CD4-positive, alpha-beta T cell treated with Interferon alpha-2 for 1 hour (primary cell): ENCODE data around the gene SELENOW.
A peak's percentile ranks its signal among the peaks of the same experiment; 100 is the strongest.
"Not testable (repeated sequence)": the region's sequence is repeated elsewhere in the genome, so short reads cannot be mapped to it uniquely, and the experiment has no call there.

ENCODE experiments used
- DNase-seq, 2 donors: peaks; one replicate each; pipeline ENCODE4 v3.0.0-alpha.2; 2020 to 2022

SELENOW gene

DNA sequence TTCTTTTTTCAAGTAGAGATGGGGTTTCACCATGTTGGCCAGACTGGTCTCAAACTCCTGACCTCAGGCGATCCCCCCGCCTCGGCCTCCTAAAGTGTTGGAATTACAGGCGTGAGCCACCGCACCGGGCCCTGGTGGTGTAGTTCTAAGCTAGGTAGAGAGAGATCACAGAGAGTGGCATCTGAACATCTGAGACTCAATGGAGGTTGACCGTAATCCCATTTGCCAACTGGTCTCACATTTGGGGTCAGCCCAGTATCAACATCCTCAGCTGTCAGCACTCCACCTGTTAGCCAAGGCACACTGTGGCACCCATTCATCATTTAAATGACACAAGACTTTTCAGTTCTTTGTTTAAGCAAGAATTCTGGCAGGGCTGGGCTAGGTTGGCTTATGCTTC is 8.1 kb downstream of the SELENOW start:
- no peak for DNase-seq

DNA sequence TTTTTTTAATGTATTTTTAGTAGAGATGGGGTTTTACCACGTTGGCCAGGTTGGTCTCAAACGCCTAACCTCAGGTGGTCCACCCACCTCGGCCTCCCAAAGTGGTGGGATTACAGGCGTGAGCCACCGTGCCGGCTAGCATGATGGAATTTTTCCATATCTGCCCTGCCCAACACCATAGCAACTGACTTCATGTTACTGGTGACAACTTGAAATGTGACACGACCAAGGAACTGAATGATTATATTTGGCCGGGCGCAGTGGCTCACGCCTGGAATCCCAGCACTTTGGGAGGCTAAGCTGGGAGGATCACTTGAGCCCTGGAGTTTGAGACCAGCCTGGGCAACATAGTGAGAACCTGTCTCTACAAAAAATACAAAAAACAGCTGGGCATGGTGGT is 8.8 kb downstream of the SELENOW start:
- DNase-seq: not testable (repeated sequence)

DNA sequence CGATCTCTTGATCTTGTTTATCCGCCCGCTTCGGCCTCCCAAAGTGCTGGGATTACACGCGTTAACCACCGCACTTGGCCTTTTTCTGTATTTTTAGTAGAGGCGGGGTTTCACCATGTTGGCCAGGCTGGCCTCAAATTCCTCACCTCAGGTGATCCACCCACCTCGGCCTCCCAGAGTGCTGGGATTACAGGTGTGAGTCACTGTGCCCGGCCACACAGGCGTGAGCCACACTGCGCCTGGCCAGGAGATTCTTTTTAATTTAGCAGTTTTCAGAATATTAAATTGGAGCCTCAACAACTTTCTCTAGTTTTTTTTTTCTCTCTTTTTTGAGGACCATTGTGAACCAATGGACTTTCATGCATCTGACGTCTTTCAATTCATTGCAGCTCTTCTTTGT is 11.3 kb downstream of the SELENOW start:
- DNase-seq: not testable (repeated sequence)

DNA sequence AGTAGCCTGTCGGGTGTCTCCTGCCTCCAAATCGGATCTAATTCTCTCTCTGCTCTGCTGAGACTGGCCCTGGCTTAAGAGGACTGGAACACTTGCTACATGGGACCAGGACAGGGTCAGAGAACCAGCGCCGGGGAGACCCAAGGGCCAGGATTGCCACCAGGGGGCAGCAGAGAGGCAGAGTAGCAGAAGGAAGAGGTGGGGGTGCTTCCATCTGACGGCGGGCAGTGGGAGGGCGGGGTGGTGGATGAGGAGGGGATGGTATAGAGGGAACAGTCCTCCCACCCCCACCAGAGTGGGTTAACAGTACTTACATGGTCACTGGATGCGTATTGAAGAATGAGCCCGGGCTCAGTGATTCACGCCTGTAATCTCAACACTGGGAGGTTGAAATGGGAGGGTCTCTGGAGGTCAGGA is 11.9 kb downstream of the SELENOW start:
- peak; percentile 74 to 80 for DNase-seq

DNA sequence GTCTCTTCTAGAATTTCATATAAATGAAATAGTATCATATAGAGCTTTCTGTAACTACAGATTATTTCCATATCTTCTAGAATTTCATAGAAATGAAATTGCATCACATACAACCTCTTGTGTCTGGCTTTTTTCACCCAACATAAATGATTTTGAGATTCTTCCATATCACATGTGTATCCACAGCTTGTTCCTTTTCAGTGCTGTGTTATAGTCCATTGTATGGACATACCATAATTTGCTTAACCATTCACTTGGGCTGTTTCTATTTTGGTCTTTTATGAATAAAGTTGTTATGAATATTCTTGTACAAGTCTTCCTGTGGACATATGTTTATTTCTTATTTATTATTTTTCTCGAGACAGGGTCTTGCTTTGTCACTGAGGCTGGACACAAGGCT is 14.1 kb downstream of the SELENOW start:
- DNase-seq: no peak

DNA sequence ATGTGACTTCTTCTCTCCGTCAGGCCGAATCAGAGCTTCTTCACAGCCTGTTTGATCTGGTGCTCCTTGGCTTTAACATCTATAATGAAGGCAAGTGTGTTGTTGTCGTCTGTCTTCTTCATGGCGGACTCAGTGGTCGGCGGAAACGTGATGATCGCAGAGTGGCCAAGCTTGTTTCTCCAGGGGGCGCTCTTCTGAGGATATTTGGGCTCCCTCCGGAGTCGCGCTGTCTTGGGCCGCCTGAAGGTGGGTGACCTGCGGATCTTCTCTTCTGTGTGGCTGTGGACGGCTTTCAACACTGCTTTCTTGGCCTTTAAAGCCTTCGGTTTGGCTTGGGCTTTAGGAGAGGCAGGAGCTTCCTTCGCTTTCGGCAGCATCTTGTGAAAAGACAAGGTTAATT is 16.0 kb downstream of the SELENOW start:
- DNase-seq: no peak

DNA sequence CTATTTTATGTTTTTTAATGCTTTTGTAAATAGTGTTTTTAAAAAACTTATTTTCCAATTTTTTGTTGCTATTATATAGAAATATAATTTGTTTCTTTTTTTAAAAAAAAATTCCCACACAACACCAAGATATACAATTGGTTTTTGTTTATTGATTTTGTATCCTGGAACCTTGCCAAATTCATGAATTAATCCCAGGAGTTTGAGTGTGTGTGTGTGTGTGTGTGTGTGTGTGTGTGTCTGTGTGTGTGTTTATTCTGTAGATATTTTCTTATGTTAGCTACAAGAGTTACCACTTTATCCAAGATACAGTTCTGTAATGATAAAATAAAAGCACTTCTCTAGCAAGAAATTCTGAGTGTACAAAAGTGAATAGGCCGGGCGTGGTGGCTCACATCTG is 18.3 kb downstream of the SELENOW start:
- DNase-seq: no peak

DNA sequence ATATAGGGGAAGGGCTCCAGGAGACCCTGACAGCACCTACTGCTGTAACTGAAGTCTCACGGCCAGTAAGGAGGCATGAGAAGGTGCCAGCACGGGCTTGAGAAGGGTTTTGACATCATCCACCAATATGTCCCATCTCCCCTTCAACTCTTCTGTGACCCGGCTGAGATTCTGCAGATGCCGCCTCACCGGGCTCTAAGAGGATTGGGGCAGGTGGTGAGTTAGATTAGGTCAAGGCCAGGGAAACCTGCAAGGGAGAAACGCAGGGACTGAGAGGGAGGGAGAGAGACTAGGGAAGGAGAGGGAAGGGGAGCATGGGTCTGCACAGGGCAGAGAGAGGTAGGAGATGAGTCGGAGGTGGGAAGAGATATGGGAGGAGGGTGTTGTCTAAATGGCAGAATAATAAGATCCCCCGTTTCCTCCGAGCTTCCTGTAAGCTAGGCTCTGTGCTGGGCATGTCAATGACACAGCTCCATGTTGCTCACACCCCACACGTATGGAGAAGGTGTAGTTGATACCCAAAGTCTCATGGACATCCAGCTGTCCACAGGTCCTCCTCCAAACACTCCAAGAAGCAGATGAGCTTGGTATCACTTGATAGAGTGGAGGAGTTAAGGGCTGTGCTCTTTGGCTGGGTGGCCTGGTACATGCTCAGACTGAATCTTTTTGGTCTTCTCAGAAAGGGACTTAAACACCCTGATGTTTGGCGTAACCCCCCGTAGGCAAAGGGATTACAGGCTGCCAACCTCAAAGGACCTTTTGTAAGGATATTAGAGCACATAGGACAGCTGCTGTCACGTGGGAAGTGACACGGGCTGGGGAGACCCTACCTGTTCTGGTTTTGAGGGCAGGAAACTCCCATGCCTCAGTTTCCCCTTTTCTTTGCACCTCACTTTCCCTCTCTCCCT is 19.7 kb downstream of the SELENOW start:
- DNase-seq: no peak

DNA sequence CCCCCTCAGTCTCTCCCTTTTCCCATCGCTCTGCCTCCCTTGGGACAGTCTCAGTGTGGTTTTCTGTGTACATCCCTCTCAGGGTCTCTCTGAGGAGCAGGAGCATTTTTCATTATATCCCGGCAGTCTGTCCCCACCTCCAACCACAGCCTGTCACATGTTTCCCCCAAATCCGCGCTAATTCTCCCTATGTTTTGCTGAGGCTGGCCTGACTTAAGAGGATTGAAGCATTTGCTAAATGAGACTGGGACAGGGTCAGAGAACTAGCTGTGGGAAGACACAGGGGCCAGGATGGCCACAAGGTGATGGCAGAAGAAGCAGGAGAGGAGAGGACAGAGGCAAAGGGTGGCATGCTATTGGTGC is 20.4 kb downstream of the SELENOW start:
- no peak for DNase-seq

DNA sequence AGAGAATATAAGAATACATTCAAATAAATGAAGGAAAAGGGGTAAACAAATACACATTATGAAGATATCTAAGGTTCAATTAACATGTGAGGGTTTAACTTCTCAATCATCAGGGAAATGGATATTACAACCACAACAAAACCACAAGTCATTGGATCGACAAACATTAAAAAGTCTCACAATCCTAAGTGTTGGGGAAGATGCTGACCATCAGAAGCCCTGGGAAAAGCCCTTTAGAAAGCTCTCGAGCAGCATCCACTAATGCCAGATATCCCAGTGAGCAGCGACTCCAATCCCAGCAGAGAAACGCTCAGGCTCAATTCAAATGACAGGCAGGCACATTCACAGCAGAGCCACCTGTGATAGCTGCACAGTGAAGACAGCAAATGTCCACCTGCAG is 22.8 kb downstream of the SELENOW start:
- DNase-seq: no peak

DNA sequence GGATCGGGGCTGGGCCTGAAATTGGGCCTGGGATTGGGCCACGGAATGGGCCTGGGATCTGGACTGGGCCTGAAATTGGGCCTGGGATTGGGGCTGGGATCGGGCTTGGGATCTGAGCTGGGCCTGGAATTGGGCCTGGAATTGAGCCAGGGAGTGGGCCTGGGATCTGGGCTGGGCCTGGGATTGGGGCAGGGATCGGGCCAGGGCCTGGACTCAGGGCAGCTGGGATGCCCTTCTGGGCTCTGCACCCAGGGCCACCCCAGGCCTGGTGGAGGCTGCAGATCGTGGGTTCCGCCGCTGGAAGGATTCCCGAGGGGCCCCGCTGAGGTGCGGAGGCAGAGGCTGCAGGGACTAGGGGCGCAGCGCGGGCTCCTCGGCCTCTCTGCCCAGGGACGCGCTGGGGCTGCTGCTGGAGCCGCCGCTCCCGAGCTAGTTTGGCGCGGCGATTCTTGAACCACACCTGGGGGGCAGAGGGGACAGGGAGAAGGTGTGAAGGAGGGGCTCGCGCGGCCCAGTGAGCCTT is 24.1 kb downstream of the SELENOW start:
- no peak for DNase-seq

DNA sequence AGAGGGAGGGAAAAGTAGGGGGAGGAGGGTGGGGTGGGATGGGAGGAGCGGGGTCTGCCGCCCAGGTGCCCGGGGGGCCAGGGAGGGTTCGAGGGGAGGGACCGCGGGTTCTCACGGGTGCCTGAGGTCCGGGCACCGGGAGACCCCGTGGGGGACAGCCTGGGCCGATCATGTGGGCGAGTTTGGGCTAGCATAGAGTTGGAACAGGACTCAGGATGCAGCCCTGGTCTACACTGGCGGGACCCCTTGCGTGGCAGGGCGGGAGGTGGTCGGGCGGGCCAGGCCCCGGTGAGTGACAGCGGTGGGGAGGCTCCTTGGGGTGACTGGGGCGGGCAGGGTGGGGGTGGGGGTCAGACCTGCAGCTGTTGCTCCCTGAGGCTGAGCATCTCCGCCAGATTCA is 24.6 kb downstream of the SELENOW start:
- not testable (repeated sequence) for DNase-seq

DNA sequence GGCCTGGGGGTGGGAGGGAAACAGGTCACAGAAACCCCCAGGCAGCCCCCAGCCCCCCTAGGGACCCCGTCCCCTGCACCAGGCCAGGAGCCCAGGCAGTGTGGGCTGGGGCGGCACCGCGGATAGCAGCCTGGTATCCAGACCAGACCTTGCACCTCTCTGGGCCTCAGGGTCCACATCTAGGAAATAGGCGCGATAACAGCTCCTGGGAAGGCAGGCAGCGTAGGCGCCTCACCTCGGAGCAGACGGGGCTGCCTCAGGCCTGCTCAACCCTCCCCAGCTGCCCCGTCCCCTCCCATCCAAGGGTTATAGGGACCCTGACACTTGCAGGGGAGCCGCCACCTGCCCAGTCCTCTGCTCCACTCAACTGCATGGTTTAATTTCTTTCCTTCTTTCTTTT is 25.2 kb downstream of the SELENOW start:
- not testable (repeated sequence) for DNase-seq

DNA sequence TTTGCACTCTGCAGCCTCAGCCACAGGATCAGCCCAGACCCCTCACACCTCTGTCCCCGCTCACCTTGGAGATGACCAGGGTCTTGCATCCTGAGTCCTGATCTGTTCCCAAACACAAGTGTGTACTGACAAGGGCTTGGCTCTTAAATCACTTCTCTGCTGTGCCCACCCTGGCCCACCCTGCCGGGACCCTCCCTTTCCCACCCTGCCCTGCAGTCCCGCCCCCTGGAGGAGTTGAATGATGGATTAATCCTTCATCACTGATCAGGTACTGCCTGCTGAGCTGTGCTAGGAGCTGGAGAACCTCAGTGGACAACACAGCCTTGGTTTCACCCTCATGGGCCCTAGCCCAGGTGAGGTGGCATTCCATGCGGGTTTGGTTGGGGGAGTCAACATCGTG is 25.9 kb downstream of the SELENOW start, which contains the start of gene TPRX1:
TSS of gene TPRX1 (minus strand) at position 101 of the 400 bp plus-strand sequence. CDS start at position 89, 12 bp downstream.
- DNase-seq: not testable (repeated sequence)

DNA sequence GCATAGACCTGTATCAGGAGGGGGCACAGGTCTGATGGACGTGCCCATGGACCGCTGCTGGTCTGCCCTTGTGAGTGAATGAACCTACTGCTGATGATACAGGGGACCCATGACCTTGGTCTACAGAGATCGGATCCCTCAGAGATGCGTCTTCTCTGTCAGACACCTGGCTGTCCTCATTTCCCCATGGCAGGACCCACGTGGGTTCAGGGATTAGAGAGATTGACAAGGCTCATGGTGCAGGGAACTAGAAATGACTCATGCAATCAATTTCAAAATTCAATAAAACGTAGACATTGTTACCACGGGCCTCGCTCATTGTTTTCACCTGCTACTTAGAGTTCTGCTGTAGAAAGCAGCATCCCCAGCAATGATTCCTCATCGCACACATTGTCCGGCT is 26.8 kb downstream of the SELENOW start:
- DNase-seq: no peak

DNA sequence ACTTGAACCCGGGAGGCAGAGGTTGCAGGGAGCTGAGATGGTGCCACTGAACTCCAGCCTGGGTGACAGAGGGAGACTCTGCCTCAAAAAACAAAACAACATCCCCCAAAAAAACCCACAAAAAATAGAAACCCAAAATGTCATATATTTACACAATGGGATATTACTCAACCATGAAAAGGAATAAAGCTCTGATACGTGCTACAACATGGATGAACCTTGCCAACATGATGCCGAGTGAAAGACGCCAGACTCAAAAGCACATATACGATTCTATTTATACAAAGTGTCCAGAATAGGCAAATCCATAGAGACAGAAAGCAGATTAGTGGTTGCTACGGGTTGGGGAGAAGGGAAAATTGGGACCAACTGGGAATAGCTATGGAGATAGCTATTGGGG is 27.9 kb downstream of the SELENOW start:
- DNase-seq: no peak

DNA sequence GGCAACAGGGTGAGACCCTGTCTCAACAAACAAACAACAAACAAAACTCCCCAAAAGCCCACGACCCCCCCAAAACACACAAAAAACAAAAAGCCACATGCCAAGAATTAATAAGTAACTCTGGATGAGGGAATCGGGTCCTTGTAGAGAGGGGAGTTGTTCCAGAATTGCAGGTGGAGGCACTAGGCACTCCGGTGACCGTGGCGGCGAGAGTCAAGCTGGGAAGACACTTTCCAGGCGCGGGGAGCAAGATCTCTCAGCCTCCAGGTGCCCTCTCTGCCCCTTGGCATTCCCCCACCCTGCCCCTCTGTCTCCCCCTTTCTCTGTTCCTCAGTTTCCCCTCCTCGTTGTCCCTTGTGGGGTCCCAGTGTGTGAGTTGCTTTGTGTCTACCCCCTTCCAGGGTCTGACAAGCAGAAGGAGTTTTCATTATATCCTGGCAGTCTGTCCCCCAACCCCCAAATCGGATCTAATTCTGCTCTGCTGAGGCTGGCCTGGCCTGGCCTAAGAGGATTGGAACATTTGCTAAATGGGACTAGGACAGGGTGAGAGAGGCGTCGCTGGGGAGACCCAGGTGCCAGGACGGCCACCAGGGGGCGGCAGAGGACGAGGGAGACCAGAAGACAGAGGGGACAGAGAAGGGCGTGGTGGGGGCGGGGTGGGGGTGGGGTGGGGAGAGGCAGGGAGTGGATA is 34.9 kb downstream of the SELENOW start:
- DNase-seq: peak; percentile 52 to 71

DNA sequence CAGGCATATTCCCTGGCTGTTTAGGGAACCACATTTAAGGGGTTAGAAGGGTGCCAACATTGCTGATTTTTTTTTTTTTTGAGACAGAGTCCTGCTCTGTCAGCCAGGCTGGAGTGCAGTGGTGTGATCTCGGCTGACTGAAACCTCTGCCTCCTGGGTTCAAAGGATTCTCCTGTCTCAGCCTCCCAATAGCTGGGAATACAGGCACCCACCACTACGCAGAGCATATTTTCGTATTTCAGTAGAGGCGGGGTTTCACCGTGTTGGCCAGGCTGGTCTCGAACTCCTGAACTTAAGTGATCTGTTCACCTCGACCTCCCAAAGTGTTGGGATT is 35.5 kb downstream of the SELENOW start:
- DNase-seq: no peak

DNA sequence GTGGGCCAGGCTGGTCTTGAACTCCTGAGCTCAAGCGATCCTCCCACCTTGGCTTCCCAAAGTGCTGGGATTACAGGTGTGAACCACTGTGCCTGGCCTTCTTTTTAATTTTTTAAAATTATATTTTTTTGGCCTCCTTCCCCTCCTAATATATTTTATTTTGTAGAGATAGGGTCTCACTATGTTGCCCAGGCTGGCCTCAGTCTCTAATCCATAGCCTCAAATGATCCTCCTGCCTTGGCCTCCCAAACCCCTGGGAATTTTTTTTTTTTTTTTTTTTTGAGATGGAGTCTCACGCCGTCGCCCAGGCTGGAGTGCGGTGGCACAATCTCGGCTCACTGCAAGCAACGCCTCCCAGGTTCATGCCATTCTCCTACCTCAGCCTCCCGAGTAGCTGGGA is 37.8 kb downstream of the SELENOW start:
- not testable (repeated sequence) for DNase-seq

DNA sequence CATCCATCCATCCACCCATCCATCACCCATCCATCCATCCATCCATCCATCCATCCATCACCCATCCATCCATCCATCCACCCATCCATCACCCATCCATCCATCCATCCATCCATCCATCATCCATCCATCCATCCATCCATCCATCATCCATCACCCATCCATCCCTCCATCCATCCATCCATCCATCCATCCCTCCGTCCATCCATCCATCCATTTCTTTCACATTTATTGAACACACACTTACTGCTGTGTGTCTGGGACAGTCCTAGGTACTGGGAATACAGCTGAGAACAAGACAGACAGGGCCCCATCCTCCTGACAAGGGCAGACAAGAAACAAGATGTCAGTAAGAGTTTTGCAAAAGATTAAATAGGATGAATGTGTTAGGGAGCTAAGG is 39.7 kb downstream of the SELENOW start:
- not testable (repeated sequence) for DNase-seq

DNA sequence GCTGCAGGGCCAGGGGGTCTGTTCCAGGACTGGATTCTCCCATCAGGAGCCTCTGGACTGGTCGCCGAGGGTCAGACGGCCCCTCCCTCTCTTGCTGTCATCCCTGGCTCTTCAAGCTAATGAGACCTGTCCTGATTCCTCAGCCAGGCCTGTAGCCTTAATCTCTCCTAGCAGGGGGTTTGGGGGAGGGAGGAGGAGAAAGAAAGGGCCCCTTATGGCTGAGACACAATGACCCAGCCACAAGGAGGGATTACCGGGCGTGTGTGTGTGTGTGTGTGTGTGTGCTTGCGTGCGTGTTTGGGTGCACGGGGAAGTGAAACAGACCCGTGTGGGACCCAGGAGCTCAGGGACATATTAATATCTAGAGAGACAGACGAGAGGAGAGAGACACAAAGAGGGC is 41.4 kb downstream of the SELENOW start:
- DNase-seq: no peak

DNA sequence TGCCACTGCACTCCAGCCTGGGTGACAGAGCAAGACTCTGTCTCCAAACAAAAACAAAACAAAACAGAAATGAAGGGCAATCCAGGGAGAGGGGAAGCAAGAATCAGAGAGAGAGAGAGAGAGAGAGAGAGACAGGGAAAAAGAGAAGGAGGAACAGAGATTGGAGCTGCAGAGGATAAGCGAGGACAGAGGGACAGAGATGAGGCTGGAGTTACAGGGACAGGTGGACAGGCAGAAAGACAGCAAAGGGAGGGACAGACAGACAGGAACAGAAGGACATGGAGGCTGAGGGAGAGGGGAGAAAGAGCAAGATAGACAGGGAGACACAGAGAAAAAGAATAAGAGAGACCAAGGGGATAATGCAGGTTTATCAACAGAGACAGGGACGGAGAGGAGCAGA is 41.9 kb downstream of the SELENOW start:
- no peak for DNase-seq

DNA sequence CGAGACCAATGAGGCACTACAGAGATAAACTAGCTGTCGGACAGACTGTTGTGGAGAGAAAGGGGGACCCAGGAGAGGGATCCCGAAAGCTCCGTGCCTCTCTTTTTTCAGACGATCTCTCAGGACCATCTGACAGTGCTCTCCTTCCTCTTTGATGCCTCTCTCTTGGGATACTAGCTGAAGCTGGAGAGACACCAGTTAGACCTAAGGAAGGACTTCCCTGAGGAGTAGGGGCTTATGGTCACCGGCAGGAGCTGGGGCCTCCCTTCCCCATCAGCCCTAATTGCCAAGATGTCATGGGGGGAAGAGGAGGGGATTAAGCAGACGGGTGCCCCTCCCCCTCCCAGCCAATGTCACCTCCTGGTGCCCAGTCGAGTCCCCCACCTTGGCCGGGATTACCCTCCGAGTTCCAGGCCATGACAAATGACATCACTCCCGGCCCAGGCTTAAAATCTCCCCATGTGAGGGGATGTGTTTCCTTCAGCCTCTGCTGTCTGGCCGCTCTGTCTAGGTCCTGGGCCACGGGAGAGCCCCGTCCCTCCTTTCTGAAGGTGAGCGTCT is 43.0 kb downstream of the SELENOW start, which contains the start of gene CRX:
TSS of gene CRX (plus strand) at position 478 of the 561 bp plus-strand sequence. CDS start 12,507 bp downstream, outside the sequence.
- no peak for DNase-seq

DNA sequence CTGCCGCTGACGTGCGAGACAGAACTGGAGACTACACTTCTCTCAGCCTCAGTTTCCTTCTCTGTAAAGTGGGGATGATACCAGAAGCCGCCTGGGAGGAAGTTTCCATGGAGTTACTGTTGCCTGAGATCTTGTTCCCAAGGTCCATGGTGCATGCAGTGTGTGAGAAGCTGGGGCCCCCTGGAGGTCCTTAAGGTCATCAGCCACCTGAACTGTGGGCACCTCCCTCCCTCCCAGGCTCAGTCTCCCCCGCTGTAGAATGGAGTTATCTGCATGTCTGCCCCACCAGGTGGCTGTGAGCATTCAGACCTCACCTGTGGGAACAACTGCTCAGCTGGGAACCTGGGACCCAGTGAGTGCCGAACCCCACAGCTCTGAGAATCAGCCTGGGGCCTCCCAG is 45.9 kb downstream of the SELENOW start:
- DNase-seq: no peak
